Ureter (tissue), 1 donor: ENCODE measurements around the gene RAB29. TPM values are rescaled to one million over a fixed set of nuclear protein-coding genes. Genes with fewer than 3 reads are reported as not detected.

Experiments used
- DNase-seq: peaks from one replicate; pipeline ENCODE4 v3.0.0-alpha.2; 2020; ENCODE audit warnings: low spot score
- total RNA-seq: library from RNA; stranded (reverse); gene quantifications from one replicate; pipeline ENCODE4 v1.2.4, GENCODE V29; 2023
- donor health status: DM: yes; HTN: yes; CAD: no.

Gene RAB29
- total RNA-seq, 1 donor from 2014 or later = 19.2 TPM

- no peak for DNase-seq
Observed at GRCh38 chr1:205764578-205764977, 10.7 kb downstream of the RAB29 start.

GRCh38 chr1:205763980-205764379 lies 11.3 kb downstream of the RAB29 start:
- DNase-seq = no peak

- no peak for DNase-seq
Observed at GRCh38 chr1:205760606-205761005, 14.7 kb downstream of the RAB29 start.

- DNase-seq = no peak
Observed at GRCh38 chr1:205756552-205756951, 18.7 kb downstream of the RAB29 start.

- no peak for DNase-seq
Observed at GRCh38 chr1:205754857-205755256, 20.4 kb downstream of the RAB29 start.

- DNase-seq = no peak
Observed at GRCh38 chr1:205751036-205751651, 24.1 kb downstream of the RAB29 start.

- peak; percentile 99 for DNase-seq
Observed at GRCh38 chr1:205750138-205751035, 24.9 kb downstream of the RAB29 start, which contains the start of gene NUCKS1. TSS of gene NUCKS1 (minus strand) at chr1:205750182. CDS start at chr1:205749973, 209 bp downstream.

- DNase-seq = peak; percentile 94
Observed at GRCh38 chr1:205749234-205750137, 25.8 kb downstream of the RAB29 start.

- DNase-seq = no peak
Observed at GRCh38 chr1:205748403-205749233, 26.7 kb downstream of the RAB29 start.

- no peak for DNase-seq
Observed at GRCh38 chr1:205746757-205747412, 28.4 kb downstream of the RAB29 start.

- DNase-seq = no peak
Observed at GRCh38 chr1:205744403-205744802, 30.9 kb downstream of the RAB29 start.

GRCh38 chr1:205743977-205744376 lies 31.3 kb downstream of the RAB29 start:
- no peak for DNase-seq

- no peak for DNase-seq
Observed at GRCh38 chr1:205741681-205742080, 33.6 kb downstream of the RAB29 start.

GRCh38 chr1:205739348-205740160 lies 35.7 kb downstream of the RAB29 start:
- no peak for DNase-seq

GRCh38 chr1:205735218-205735617 lies 40.1 kb downstream of the RAB29 start:
- DNase-seq = no peak

GRCh38 chr1:205733438-205734175 lies 41.7 kb downstream of the RAB29 start:
- DNase-seq = no peak

- DNase-seq = no peak
Observed at GRCh38 chr1:205729945-205730610, 45.2 kb downstream of the RAB29 start.

- DNase-seq = no peak
Observed at GRCh38 chr1:205726619-205727125, 48.6 kb downstream of the RAB29 start.
